ENCODE results near the gene ANO10.
"Not testable (repeated sequence)": the region's sequence is repeated elsewhere in the genome, so short reads cannot be mapped to it uniquely, and the experiment has no call there.

Gene ANO10

GRCh38 chr3:43363621-43364266 lies 258.1 kb downstream of the ANO10 start:
- CTCF ChIA-PET: no interaction called here
- Mint-ChIP-seq H3K9me3 (no peaks in the 10 kb centered on the region), H3K27me3 (peaks cover 4% of the 10 kb centered on the region), H3K36me3 (peaks cover 3% of the 10 kb centered on the region), H3K4me3 (no peak overlapping the region), H3K4me1 (no peaks in the 10 kb centered on the region), H3K27ac (no peak overlapping the region)
- no peak for DNase-seq

DNA sequence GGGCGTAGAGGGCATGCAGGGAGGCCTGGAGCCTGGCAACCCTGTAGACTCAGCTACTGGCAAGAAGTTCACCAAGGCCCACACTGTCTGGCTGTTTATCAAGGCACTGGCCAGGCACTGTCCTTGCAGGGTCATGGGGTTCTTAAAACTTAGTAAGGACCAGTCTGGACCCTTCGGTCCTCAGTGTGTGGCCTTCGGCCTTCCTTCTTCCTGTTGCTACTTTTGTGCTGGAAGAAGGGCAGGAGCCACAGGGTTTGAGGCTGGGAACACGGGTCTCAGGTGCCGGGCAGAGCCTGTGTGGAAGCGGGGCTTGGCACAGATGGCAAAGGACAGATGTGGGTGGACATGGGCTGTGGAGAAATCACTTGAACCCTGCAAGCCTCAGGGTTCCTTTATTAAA lies 258.9 kb downstream of the ANO10 start:
- no peak overlapping the region for H3K27ac Mint-ChIP-seq

GRCh38 chr3:43362183-43362582 lies 259.6 kb downstream of the ANO10 start:
- H3K27ac Mint-ChIP-seq: no peak overlapping the region
- CTCF ChIA-PET: no interaction called here
- DNase-seq: no peak
- no peak overlapping the region for H3K4me3 Mint-ChIP-seq
- H3K4me1 Mint-ChIP-seq: no peaks in the 10 kb centered on the region
- peaks cover 7% of the 10 kb centered on the region for H3K36me3 Mint-ChIP-seq
- no peaks in the 10 kb centered on the region for H3K27me3 Mint-ChIP-seq
- peaks cover 14% of the 10 kb centered on the region for H3K9me3 Mint-ChIP-seq

More for the DNA sequence above, 258.9 kb downstream of the ANO10 start:
- Mint-ChIP-seq H3K27me3 (peaks cover 2% of the 10 kb centered on the region), H3K9me3 (peaks cover 6% of the 10 kb centered on the region), H3K4me1 (no peaks in the 10 kb centered on the region), H3K36me3 (peaks cover 3% of the 10 kb centered on the region), H3K4me3 (no peak overlapping the region)
- CTCF ChIA-PET: no interaction called here
- DNase-seq: no peak

- H3K27me3 Mint-ChIP-seq: no peaks in the 10 kb centered on the region
- no peak overlapping the region for H3K4me3 Mint-ChIP-seq
- H3K4me1 Mint-ChIP-seq: no peaks in the 10 kb centered on the region
- peaks cover 8% of the 10 kb centered on the region for H3K36me3 Mint-ChIP-seq
- H3K9me3 Mint-ChIP-seq: peaks cover 22% of the 10 kb centered on the region
- DNase-seq: no peak
- H3K27ac Mint-ChIP-seq: no peak overlapping the region
- CTCF ChIA-PET: no interaction called here
Observed at GRCh38 chr3:43361077-43361476, 260.7 kb downstream of the ANO10 start.

- H3K4me3 Mint-ChIP-seq, DNase-seq, H3K4me1 Mint-ChIP-seq, H3K27ac Mint-ChIP-seq, H3K27me3 Mint-ChIP-seq: not testable (repeated sequence)
- H3K36me3 Mint-ChIP-seq: peaks cover 52% of the 10 kb centered on the region
- CTCF ChIA-PET: interaction anchor here (0.6 kb wide), 1 partner anchor 271 kb away, joined by 3 read pairs; no protein-coding TSS in a partner anchor
- peaks cover 70% of the 10 kb centered on the region for H3K9me3 Mint-ChIP-seq
Observed at GRCh38 chr3:43356033-43356432, 265.8 kb downstream of the ANO10 start.

- Mint-ChIP-seq H3K36me3 (peaks cover 70% of the 10 kb centered on the region), H3K27me3 (no peaks in the 10 kb centered on the region), H3K9me3 (peaks cover 73% of the 10 kb centered on the region), H3K27ac (no peak overlapping the region), H3K4me3 (no peak overlapping the region), H3K4me1 (peaks cover 2% of the 10 kb centered on the region)
- no peak for DNase-seq
- CTCF ChIA-PET: no interaction called here
Observed at GRCh38 chr3:43353923-43354670, 267.7 kb downstream of the ANO10 start.

DNA sequence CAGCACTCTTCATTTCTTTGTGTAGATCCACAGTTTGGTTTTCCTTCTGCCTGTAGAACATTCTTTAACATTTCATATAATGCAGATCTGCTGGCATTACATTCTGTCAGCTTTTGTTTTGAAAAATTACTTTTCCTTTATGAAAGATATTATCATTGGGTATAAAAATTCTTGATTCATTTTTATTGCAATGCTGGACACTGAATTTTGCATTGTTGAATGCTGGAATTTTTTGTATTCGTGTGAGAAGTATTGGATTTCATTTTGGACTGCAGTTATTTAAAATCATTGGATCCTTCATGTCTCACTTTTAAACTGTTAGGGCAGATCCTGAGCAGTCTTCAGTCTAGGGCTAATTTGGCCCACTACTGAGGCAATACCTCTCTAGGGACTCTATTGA lies 268.4 kb downstream of the ANO10 start:
- Mint-ChIP-seq H3K9me3 (peaks cover 72% of the 10 kb centered on the region), H3K27me3 (no peaks in the 10 kb centered on the region), H3K4me1 (peaks cover 9% of the 10 kb centered on the region), H3K36me3 (peaks cover 77% of the 10 kb centered on the region), H3K27ac (no peak overlapping the region), H3K4me3 (no peak overlapping the region)
- no peak for DNase-seq
- CTCF ChIA-PET: interaction anchor here (1.0 kb wide), 1 partner anchor 25 kb away, joined by 3 read pairs; no protein-coding TSS in a partner anchor

GRCh38 chr3:43349716-43350115 lies 272.1 kb downstream of the ANO10 start:
- no peak overlapping the region for H3K27ac Mint-ChIP-seq
- H3K36me3 Mint-ChIP-seq: peaks cover 91% of the 10 kb centered on the region
- CTCF ChIA-PET: no interaction called here
- DNase-seq: no peak
- no peaks in the 10 kb centered on the region for H3K27me3 Mint-ChIP-seq
- H3K4me3 Mint-ChIP-seq: no peak overlapping the region
- H3K9me3 Mint-ChIP-seq: peaks cover 37% of the 10 kb centered on the region
- H3K4me1 Mint-ChIP-seq: peaks cover 42% of the 10 kb centered on the region

DNA sequence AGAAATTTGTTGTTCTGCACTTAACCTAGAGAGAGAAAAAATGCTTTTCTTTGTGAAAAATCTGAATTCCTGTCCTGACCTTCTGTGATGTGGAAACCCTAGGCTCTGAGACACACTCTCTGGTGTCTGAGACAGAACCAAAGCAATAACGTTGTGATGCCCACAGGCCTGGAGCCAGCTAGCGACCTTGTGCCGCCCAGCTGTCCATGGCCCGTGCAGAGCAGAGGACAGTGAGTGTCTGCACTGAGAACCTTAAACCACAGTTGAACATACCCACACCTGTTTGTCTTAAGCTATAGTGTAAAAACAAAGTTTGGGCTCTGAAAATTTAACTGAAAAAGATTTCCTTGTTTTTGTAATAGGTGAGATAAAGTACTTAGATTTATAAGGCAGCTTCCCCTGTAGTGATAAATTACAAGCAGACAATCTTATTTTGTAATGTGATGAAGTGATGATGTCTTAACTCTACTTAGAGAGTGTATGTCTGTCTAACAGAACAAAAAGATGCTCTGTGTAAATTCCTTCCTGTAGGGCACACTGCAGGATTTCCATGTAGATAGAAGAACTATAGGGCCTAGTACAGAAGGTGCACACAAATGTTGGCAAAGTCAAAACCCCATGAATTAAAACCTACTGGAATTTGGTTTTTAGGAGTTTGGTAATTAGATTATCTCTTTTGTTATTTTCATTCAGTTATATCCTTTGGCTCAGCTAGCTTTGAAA lies 272.8 kb downstream of the ANO10 start:
- H3K4me1 Mint-ChIP-seq: peaks cover 49% of the 10 kb centered on the region
- no peak for DNase-seq

GRCh38 chr3:43348350-43348749 lies 273.5 kb downstream of the ANO10 start:
- no peak for DNase-seq
- Mint-ChIP-seq H3K4me1 (peaks cover 56% of the 10 kb centered on the region), H3K4me3 (no peak overlapping the region), H3K27me3 (no peaks in the 10 kb centered on the region), H3K9me3 (peaks cover 24% of the 10 kb centered on the region), H3K27ac (peak overlapping the region; percentile 76), H3K36me3 (peaks cover 91% of the 10 kb centered on the region)
- CTCF ChIA-PET: interaction anchor here (1.3 to 1.8 kb wide), 2 partner anchors 28 to 154 kb away, joined by 4 to 6 read pairs; no protein-coding TSS in a partner anchor

More for the DNA sequence above, 272.8 kb downstream of the ANO10 start:
- Mint-ChIP-seq H3K27me3 (no peaks in the 10 kb centered on the region), H3K9me3 (peaks cover 30% of the 10 kb centered on the region), H3K36me3 (peaks cover 91% of the 10 kb centered on the region), H3K4me3 (no peak overlapping the region), H3K27ac (peak overlapping the region; percentile 76)
- CTCF ChIA-PET: no interaction called here

DNA sequence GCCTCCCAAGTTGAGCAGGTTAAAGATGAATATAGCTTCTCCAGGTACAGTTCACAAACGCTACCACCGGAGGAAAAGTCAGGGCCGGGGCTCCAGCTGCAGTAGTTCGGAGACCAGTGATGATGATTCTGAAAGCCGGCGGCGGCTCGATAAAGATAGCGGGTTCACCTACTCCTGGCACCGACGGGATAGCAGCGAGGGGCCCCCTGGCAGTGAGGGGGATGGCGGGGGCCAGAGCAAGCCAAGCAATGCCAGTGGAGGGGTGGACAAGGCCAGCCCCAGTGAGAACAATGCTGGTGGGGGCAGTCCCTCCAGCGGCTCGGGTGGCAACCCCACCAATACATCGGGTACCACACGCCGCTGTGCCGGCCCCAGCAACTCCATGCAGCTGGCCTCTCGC lies 274.0 kb downstream of the ANO10 start:
- Mint-ChIP-seq H3K27ac (peak overlapping the region; percentile 91), H3K27me3 (no peaks in the 10 kb centered on the region), H3K9me3 (peaks cover 19% of the 10 kb centered on the region), H3K4me3 (peak overlapping the region; percentile 31), H3K4me1 (peaks cover 61% of the 10 kb centered on the region), H3K36me3 (peaks cover 92% of the 10 kb centered on the region)
- DNase-seq: no peak
- CTCF ChIA-PET: interaction anchor here (1.2 to 2.7 kb wide), 5 partner anchors 29 to 185 kb away, joined by 3 to 8 read pairs (median 4); no protein-coding TSS in a partner anchor

DNA sequence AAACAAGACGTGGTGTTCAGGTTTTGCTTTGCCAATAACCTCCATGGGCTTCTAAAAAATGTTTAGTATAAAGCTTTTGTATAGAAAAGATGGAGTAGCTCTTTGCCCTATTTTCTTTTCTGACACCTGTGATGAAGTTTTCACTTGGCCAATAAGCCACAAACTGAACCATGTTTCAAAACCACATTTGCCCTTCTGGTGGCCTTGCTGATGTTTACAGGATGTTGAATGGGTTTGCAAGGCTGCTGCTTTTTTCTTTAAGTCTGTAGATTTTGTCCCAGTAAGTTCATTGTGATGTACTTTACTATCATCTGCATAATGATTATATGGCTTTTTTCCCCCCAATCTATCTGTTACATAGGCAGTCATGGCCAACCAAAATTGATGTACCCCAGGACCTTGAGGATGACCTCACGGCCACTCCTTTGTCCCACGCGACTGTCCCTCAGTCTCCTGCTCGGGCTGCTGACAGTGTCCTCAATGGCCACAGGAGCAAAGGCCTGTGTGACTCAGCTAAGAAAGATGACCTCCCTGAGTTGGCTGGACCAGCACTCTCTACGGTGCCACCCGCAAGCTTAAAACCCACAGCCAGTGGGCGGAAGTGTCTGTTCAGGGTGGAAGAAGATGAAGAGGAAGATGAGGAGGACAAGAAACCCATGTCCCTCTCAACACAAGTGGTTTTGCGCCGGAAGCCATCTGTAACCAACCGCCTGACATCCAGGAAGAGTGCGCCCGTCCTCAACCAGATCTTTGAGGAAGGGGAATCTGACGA lies 274.6 kb downstream of the ANO10 start:
- CTCF ChIA-PET: interaction anchor here (0.7 to 2.7 kb wide), 7 partner anchors 29 to 185 kb away, joined by 3 to 8 read pairs (median 4); no protein-coding TSS in a partner anchor

DNA sequence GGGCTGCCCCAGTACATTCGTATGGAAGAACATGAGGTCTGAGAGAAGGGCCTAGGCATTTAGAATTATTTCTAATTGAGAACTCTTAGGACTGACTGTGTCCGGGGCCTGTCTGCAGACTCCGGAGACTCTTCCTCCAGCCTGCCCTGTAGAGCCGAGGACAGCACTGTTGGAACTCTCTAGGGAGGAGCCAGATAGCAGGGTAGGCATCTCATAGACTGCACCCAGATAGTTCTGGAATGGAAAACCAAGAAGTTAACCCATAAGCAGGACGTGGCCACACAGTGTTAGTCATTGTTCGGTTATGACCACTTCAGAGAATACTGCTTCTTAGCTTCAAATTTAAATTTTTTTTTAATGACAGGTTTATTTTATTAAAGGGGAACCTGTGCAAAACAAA lies 275.9 kb downstream of the ANO10 start:
- CTCF ChIA-PET: interaction anchor here (0.9 to 2.7 kb wide), 2 partner anchors 157 to 183 kb away, joined by 3 to 8 read pairs; no protein-coding TSS in a partner anchor
- H3K27me3 Mint-ChIP-seq: no peaks in the 10 kb centered on the region
- peak overlapping the region; percentile 3 for H3K4me3 Mint-ChIP-seq
- peaks cover 2% of the 10 kb centered on the region for H3K9me3 Mint-ChIP-seq
- H3K4me1 Mint-ChIP-seq: peaks cover 70% of the 10 kb centered on the region
- H3K27ac Mint-ChIP-seq: peak overlapping the region; percentile 91
- peak; percentile 35 for DNase-seq
- H3K36me3 Mint-ChIP-seq: peaks cover 90% of the 10 kb centered on the region

More for the DNA sequence above, 274.6 kb downstream of the ANO10 start:
- H3K4me3 Mint-ChIP-seq: peak overlapping the region; percentile 31
- H3K27me3 Mint-ChIP-seq: no peaks in the 10 kb centered on the region
- peak; percentile 74 for DNase-seq
- H3K4me1 Mint-ChIP-seq: peaks cover 68% of the 10 kb centered on the region
- peak overlapping the region; percentile 91 for H3K27ac Mint-ChIP-seq
- H3K36me3 Mint-ChIP-seq: peaks cover 93% of the 10 kb centered on the region
- peaks cover 14% of the 10 kb centered on the region for H3K9me3 Mint-ChIP-seq
